ENCODE data around the gene TMEM238L.

Gene TMEM238L

GRCh38 chr17:10756619-10757018 lies 47.3 kb downstream of the TMEM238L start:
- no peak for TF ChIP-seq CTCF (conservative IDR thresholded peaks at IDR 0.05; ENCODE audit: low read depth, low read length)
- H3K4me1 ChIP-seq (ENCODE audit: low read depth, poor library complexity, severe bottlenecking), result no peaks in the 10 kb centered on the region
- no peaks in the 10 kb centered on the region for H4K20me1 ChIP-seq (ENCODE audit: insufficient read depth)
- no peaks in the 10 kb centered on the region for H3K36me3 ChIP-seq (ENCODE audit: insufficient read depth)
- H3K27me3 ChIP-seq (ENCODE audit: insufficient read depth, low read depth), result no peaks in the 10 kb centered on the region
- no peak overlapping the region for H3K9ac ChIP-seq
- H3K4me3 ChIP-seq (IDR thresholded peaks at IDR 0.05; ENCODE audit: insufficient read depth, low read depth, low read length), result no peak overlapping the region
- H2AFZ ChIP-seq (ENCODE audit: low read depth), result no peak overlapping the region
- H3K4me2 ChIP-seq, result no peak overlapping the region
- no peak overlapping the region for H3K27ac ChIP-seq
- H3K79me2 ChIP-seq (ENCODE audit: insufficient read depth, low read depth), result no peaks in the 10 kb centered on the region

- TF ChIP-seq CTCF (conservative IDR thresholded peaks at IDR 0.05; ENCODE audit: low read depth, low read length), result no peak
- Histone ChIP-seq H3K79me2 (ENCODE audit: insufficient read depth, low read depth) (no peaks in the 10 kb centered on the region), H2AFZ (ENCODE audit: low read depth) (no peak overlapping the region), H4K20me1 (ENCODE audit: insufficient read depth) (no peaks in the 10 kb centered on the region), H3K4me3 (IDR thresholded peaks at IDR 0.05; ENCODE audit: insufficient read depth, low read depth, low read length) (no peak overlapping the region), H3K27ac (no peak overlapping the region), H3K4me1 (ENCODE audit: low read depth, poor library complexity, severe bottlenecking) (no peaks in the 10 kb centered on the region), H3K9ac (no peak overlapping the region), H3K27me3 (ENCODE audit: insufficient read depth, low read depth) (no peaks in the 10 kb centered on the region), H3K36me3 (ENCODE audit: insufficient read depth) (no peaks in the 10 kb centered on the region), H3K4me2 (no peak overlapping the region)
Observed at GRCh38 chr17:10756185-10756584, 47.7 kb downstream of the TMEM238L start.

GRCh38 chr17:10755592-10756127 lies 48.2 kb downstream of the TMEM238L start:
- Histone ChIP-seq H3K27me3 (ENCODE audit: insufficient read depth, low read depth) (no peaks in the 10 kb centered on the region), H2AFZ (ENCODE audit: low read depth) (no peak overlapping the region), H4K20me1 (ENCODE audit: insufficient read depth) (no peaks in the 10 kb centered on the region), H3K36me3 (ENCODE audit: insufficient read depth) (no peaks in the 10 kb centered on the region), H3K9ac (no peak overlapping the region), H3K4me2 (no peak overlapping the region), H3K79me2 (ENCODE audit: insufficient read depth, low read depth) (no peaks in the 10 kb centered on the region), H3K4me3 (IDR thresholded peaks at IDR 0.05; ENCODE audit: insufficient read depth, low read depth, low read length) (no peak overlapping the region), H3K27ac (no peak overlapping the region), H3K4me1 (ENCODE audit: low read depth, poor library complexity, severe bottlenecking) (no peaks in the 10 kb centered on the region)
- TF ChIP-seq CTCF (conservative IDR thresholded peaks at IDR 0.05; ENCODE audit: low read depth, low read length), result no peak

GRCh38 chr17:10754861-10755591 lies 48.9 kb downstream of the TMEM238L start:
- no peak for TF ChIP-seq CTCF (conservative IDR thresholded peaks at IDR 0.05; ENCODE audit: low read depth, low read length)
- H3K27me3 ChIP-seq (ENCODE audit: insufficient read depth, low read depth), result no peaks in the 10 kb centered on the region
- no peaks in the 10 kb centered on the region for H3K36me3 ChIP-seq (ENCODE audit: insufficient read depth)
- no peak overlapping the region for H2AFZ ChIP-seq (ENCODE audit: low read depth)
- no peaks in the 10 kb centered on the region for H3K4me1 ChIP-seq (ENCODE audit: low read depth, poor library complexity, severe bottlenecking)
- no peak overlapping the region for H3K4me3 ChIP-seq (IDR thresholded peaks at IDR 0.05; ENCODE audit: insufficient read depth, low read depth, low read length)
- H3K9ac ChIP-seq, result no peak overlapping the region
- no peaks in the 10 kb centered on the region for H3K79me2 ChIP-seq (ENCODE audit: insufficient read depth, low read depth)
- no peak overlapping the region for H3K27ac ChIP-seq
- H3K4me2 ChIP-seq, result no peak overlapping the region
- H4K20me1 ChIP-seq (ENCODE audit: insufficient read depth), result no peaks in the 10 kb centered on the region
